Mammary epithelial cell (primary cell): ENCODE results near the gene EPB41L1.

Experiments used
- EZH2 ChIP-seq: IDR thresholded peaks from 2 replicates; pipeline ENCODE4 v1.6.1; 2012; ENCODE audit warnings: low read length, inconsistent platforms, borderline replicate concordance
- TF ChIP-seq, protein P1 (sequence below), 2 donors: IDR thresholded peaks in 1 of 2; conservative IDR thresholded peaks in 1 of 2; 2 replicates each; pipeline ENCODE4 v1.5.1; 2011 to 2012; ENCODE audit warnings: inconsistent platforms in 2 of 2, low read length in 2 of 2, mild to moderate bottlenecking in 2 of 2, control low read depth in 1 of 2, low read depth in 1 of 2; ENCODE audit not compliant: insufficient read depth in 1 of 2; ENCODE audit errors: extremely low read depth in 1 of 2

DNA sequence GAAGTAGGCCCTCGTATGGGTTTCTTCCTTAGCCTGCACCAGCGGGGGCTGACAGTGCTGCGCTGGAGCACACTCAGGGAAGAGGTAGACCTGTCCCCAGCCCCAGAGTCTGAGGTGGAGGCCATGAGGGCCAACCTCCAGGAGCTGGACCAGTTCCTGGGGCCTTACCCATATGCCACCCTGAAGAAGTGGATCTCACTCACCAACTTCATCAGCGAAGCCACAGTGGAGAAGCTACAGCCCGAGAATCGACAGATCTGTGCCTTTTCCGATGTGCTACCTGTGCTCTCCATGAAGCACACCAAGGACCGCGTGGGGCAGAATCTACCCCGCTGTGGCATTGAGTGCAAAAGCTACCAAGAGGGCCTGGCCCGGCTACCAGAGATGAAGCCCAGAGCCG lies 85.5 kb downstream of the EPB41L1 start:
- TF ChIP-seq, protein P1, sequence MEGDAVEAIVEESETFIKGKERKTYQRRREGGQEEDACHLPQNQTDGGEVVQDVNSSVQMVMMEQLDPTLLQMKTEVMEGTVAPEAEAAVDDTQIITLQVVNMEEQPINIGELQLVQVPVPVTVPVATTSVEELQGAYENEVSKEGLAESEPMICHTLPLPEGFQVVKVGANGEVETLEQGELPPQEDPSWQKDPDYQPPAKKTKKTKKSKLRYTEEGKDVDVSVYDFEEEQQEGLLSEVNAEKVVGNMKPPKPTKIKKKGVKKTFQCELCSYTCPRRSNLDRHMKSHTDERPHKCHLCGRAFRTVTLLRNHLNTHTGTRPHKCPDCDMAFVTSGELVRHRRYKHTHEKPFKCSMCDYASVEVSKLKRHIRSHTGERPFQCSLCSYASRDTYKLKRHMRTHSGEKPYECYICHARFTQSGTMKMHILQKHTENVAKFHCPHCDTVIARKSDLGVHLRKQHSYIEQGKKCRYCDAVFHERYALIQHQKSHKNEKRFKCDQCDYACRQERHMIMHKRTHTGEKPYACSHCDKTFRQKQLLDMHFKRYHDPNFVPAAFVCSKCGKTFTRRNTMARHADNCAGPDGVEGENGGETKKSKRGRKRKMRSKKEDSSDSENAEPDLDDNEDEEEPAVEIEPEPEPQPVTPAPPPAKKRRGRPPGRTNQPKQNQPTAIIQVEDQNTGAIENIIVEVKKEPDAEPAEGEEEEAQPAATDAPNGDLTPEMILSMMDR (conservative IDR thresholded peaks at IDR 0.05 in 1 of 2, IDR thresholded peaks at IDR 0.05 in 1 of 2; ENCODE audit: extremely low read depth in 1 of 2, insufficient read depth in 1 of 2, low read depth in 1 of 2, low read length in 2 of 2): no peak
- no peak for TF ChIP-seq EZH2
